SK-N-SH treated with all-trans-retinoic acid at 6 μM for 48 hours (cell line): ENCODE measurements around the gene PTF1A.

ENCODE experiments used
- ATAC-seq: fragments of 200-7000 bp; cut with Tn5 transposase; 3 replicates; pipeline ENCODE4 v1.9.1; 2020; ENCODE audit warnings: mild to moderate bottlenecking, moderate library complexity
- BACH2 ChIP-seq: fragments of 250-450 bp; sonication (Bioruptor Pico); IDR thresholded peaks from 2 replicates; pipeline ENCODE4 v1.9.0; 2021; ENCODE audit warnings: mild to moderate bottlenecking, borderline replicate concordance
- CSDC2 ChIP-seq: fragments of 250-450 bp; sonication (Bioruptor Pico); IDR thresholded peaks from 2 replicates; pipeline ENCODE4 v1.5.0; 2020; ENCODE audit warnings: mild to moderate bottlenecking, moderate library complexity
- CSRNP3 ChIP-seq: fragments of 250-450 bp; sonication (Bioruptor Pico); IDR thresholded peaks from 2 replicates; pipeline ENCODE4 v1.5.1; 2021; ENCODE audit warnings: mild to moderate bottlenecking, moderate library complexity
- ESRRG ChIP-seq: fragments of 250-450 bp; sonication (Bioruptor Pico); IDR thresholded peaks from 2 replicates; pipeline ENCODE4 v1.6.1; 2021; ENCODE audit warnings: mild to moderate bottlenecking
- GLIS3 ChIP-seq: fragments of 250-450 bp; sonication (Bioruptor Pico); IDR thresholded peaks from 2 replicates; pipeline ENCODE4 v1.5.0; 2020; ENCODE audit warnings: mild to moderate bottlenecking, moderate library complexity
- ISL1 ChIP-seq: fragments of 250-450 bp; sonication (Bioruptor Pico); IDR thresholded peaks from 2 replicates; pipeline ENCODE4 v2.1.2; 2022; ENCODE audit warnings: mild to moderate bottlenecking, moderate library complexity
- OSR1 ChIP-seq: fragments of 250-450 bp; sonication (Bioruptor Pico); IDR thresholded peaks from 2 replicates; pipeline ENCODE4 v1.8.0; 2022; ENCODE audit warnings: moderate library complexity, mild to moderate bottlenecking, inconsistent platforms
- PATZ1 ChIP-seq: fragments of 250-450 bp; sonication (Bioruptor Pico); IDR thresholded peaks from 2 replicates; pipeline ENCODE4 v1.8.0; 2020; ENCODE audit warnings: mild to moderate bottlenecking, moderate library complexity, borderline replicate concordance
- POU6F1 ChIP-seq: fragments of 250-450 bp; sonication (Bioruptor Pico); IDR thresholded peaks from 2 replicates; pipeline ENCODE4 v1.8.0; 2021; ENCODE audit warnings: low read depth, mild to moderate bottlenecking, moderate library complexity, borderline replicate concordance
- PPARA ChIP-seq: fragments of 250-450 bp; sonication (Bioruptor Pico); IDR thresholded peaks from 2 replicates; pipeline ENCODE4 v1.5.0; 2020; ENCODE audit warnings: mild to moderate bottlenecking, borderline replicate concordance
- RARB ChIP-seq: fragments of 250-450 bp; sonication (Bioruptor Pico); IDR thresholded peaks from 2 replicates; pipeline ENCODE4 v1.8.0; 2021; ENCODE audit warnings: mild to moderate bottlenecking, moderate library complexity
- SNAI2 ChIP-seq: fragments of 250-450 bp; sonication (Bioruptor Pico); IDR thresholded peaks from 2 replicates; pipeline ENCODE4 v1.5.0; 2020; ENCODE audit warnings: mild to moderate bottlenecking, moderate library complexity
- TOX ChIP-seq: fragments of 250-450 bp; sonication (Bioruptor Pico); IDR thresholded peaks from 2 replicates; pipeline ENCODE4 v1.8.0; 2021; ENCODE audit warnings: mild to moderate bottlenecking, moderate library complexity, borderline replicate concordance
- TSHZ2 ChIP-seq: fragments of 250-450 bp; sonication (Bioruptor Pico); IDR thresholded peaks from 2 replicates; pipeline ENCODE4 v1.5.0; 2020; ENCODE audit warnings: mild to moderate bottlenecking, moderate library complexity
- ZC3H10 ChIP-seq: fragments of 250-450 bp; sonication (Bioruptor Pico); IDR thresholded peaks from 2 replicates; pipeline ENCODE4 v1.5.1; 2021; ENCODE audit warnings: mild to moderate bottlenecking, moderate library complexity
- ZFP30 ChIP-seq: fragments of 450-650 bp; formaldehyde crosslinking; IDR thresholded peaks from 2 replicates; pipeline ENCODE4 v1.5.0; 2022; ENCODE audit warnings: mild to moderate bottlenecking, moderate library complexity
- ZNF565 ChIP-seq: fragments of 450-650 bp; formaldehyde crosslinking; conservative IDR thresholded peaks from 2 replicates; pipeline ENCODE4 v1.5.0; 2020; ENCODE audit warnings: low read depth, mild to moderate bottlenecking, moderate library complexity

Gene PTF1A

GRCh38 chr10:23204773-23205172 lies 12.7 kb downstream of the PTF1A start (continued):
- TF ChIP-seq POU6F1 (CRISPR knock-in tag) = no peak
- no peak for TF ChIP-seq ESRRG
- no peak for TF ChIP-seq ISL1 (CRISPR knock-in tag)

- TF ChIP-seq BACH2 = no peak
- no peak for TF ChIP-seq TSHZ2 (CRISPR knock-in tag)
- ATAC-seq = no peak
These were observed 14.0 kb downstream of the PTF1A start for GRCh38 chr10:23205972-23206642.

GRCh38 chr10:23217471-23217870 lies 25.4 kb downstream of the PTF1A start:
- TF ChIP-seq ZNF565 (CRISPR knock-in tag) = no peak
- no peak for TF ChIP-seq CSDC2
- no peak for TF ChIP-seq PATZ1
- no peak for ATAC-seq

GRCh38 chr10:23230582-23230981 lies 38.5 kb downstream of the PTF1A start:
- ATAC-seq = no peak

GRCh38 chr10:23238015-23238414 lies 45.9 kb downstream of the PTF1A start:
- ATAC-seq = no peak
- TF ChIP-seq GLIS3 (CRISPR knock-in tag) (no peak), TSHZ2 (CRISPR knock-in tag) (no peak), ESRRG (no peak), ZNF565 (CRISPR knock-in tag) (no peak), CSDC2 (no peak), SNAI2 (CRISPR knock-in tag) (no peak), TOX (CRISPR knock-in tag) (no peak), ZFP30 (no peak), ZC3H10 (CRISPR knock-in tag) (no peak), POU6F1 (CRISPR knock-in tag) (no peak), CSRNP3 (CRISPR knock-in tag) (no peak), RARB (CRISPR knock-in tag) (no peak), ISL1 (CRISPR knock-in tag) (no peak)

More at GRCh38 chr10:23230582-23230981, 38.5 kb downstream of the PTF1A start:
- no peak for TF ChIP-seq PPARA
- TF ChIP-seq OSR1 (CRISPR knock-in tag) = no peak
- no peak for TF ChIP-seq BACH2
- no peak for TF ChIP-seq CSRNP3 (CRISPR knock-in tag)
